Measurements from ENCODE around the gene TIMP2. TPM values are rescaled to one million over a fixed set of nuclear protein-coding genes. Genes with fewer than 3 reads are reported as not detected.

The TIMP2 gene
- total and polyA plus RNA-seq, 2 experiments from 2014 or later: 10.6 to 22.5 TPM

- no peak for ATAC-seq
- no peak overlapping the region for H3K4me2 ChIP-seq
- no peak overlapping the region for H3K4me3 ChIP-seq
- Mint-ChIP-seq H3K4me1 (peaks cover 22% of the 10 kb centered on the region), H3K9me3 (no peaks in the 10 kb centered on the region), H3K36me3 (ENCODE audit: low read depth) (no peaks in the 10 kb centered on the region; the same call in 1 of the 3 replicates), H3K4me3 (no peak overlapping the region), H3K27me3 (ENCODE audit: insufficient read depth, low read depth, poor library complexity) (peaks cover 18% of the 10 kb centered on the region), H3K27ac (no peak overlapping the region)
- H3K36me3 ChIP-seq (ENCODE audit: insufficient read depth): no peaks in the 10 kb centered on the region
- H2AFZ ChIP-seq: no peak overlapping the region
- no peaks in the 10 kb centered on the region for H3F3A ChIP-seq (replicated peaks; ENCODE audit: low read depth)
- peaks cover 10% of the 10 kb centered on the region; the same call in 1 of the 2 replicates for H3K79me2 ChIP-seq (replicated peaks; ENCODE audit: insufficient read depth)
- H3K9me2 ChIP-seq (ENCODE audit: insufficient read depth): no peaks in the 10 kb centered on the region
- no peaks in the 10 kb centered on the region; the same call in none of the 2 replicates for H4K20me1 ChIP-seq (replicated peaks; ENCODE audit: insufficient read depth)
- no peak for DNase-seq (ENCODE audit: low spot score)
- no peaks in the 10 kb centered on the region; the same call in 1 of the 2 replicates for H3K4me1 ChIP-seq (ENCODE audit: insufficient read depth)
- TF ChIP-seq ZNF331 (CRISPR knock-in tag; IDR thresholded peaks at IDR 0.05; ENCODE audit: low read depth): no peak
- H3K27ac ChIP-seq (ENCODE audit: low read depth): no peak overlapping the region
- no peaks in the 10 kb centered on the region for H3K27me3 ChIP-seq (ENCODE audit: insufficient read depth)
These were observed 49.0 kb downstream of the TIMP2 start for GRCh38 chr17:78876094-78876597.

- H3K27ac ChIP-seq (ENCODE audit: low read depth): no peak overlapping the region
- peaks cover 10% of the 10 kb centered on the region; the same call in 1 of the 2 replicates for H3K79me2 ChIP-seq (replicated peaks; ENCODE audit: insufficient read depth)
- no peaks in the 10 kb centered on the region; the same call in none of the 2 replicates for H4K20me1 ChIP-seq (replicated peaks; ENCODE audit: insufficient read depth)
- ATAC-seq (no peak), DNase-seq (ENCODE audit: low spot score) (no peak)
- TF ChIP-seq STAT1 (IDR thresholded peaks at IDR 0.05; ENCODE audit: unreplicated experiment) (no peak), ZNF331 (CRISPR knock-in tag; IDR thresholded peaks at IDR 0.05; ENCODE audit: low read depth) (no peak), EZH2phosphoT487 (IDR thresholded peaks at IDR 0.05; ENCODE audit: unreplicated experiment) (no peak), REST (IDR thresholded peaks at IDR 0.05; ENCODE audit: unreplicated experiment) (no peak), ZNF114 (CRISPR knock-in tag; IDR thresholded peaks at IDR 0.05) (no peak)
- no peaks in the 10 kb centered on the region for H3K27me3 ChIP-seq (ENCODE audit: insufficient read depth)
- Mint-ChIP-seq H3K4me1 (peaks cover 22% of the 10 kb centered on the region), H3K27me3 (ENCODE audit: insufficient read depth, low read depth, poor library complexity) (peaks cover 18% of the 10 kb centered on the region), H3K4me3 (no peak overlapping the region), H3K27ac (no peak overlapping the region), H3K9me3 (no peaks in the 10 kb centered on the region), H3K36me3 (ENCODE audit: low read depth) (peaks cover 3% of the 10 kb centered on the region)
- no peak overlapping the region for H3K4me2 ChIP-seq
- H3K4me3 ChIP-seq: no peak overlapping the region
- H3K4me1 ChIP-seq (ENCODE audit: insufficient read depth): no peaks in the 10 kb centered on the region; the same call in 1 of the 2 replicates
- H2AFZ ChIP-seq: no peak overlapping the region
- no peaks in the 10 kb centered on the region for H3F3A ChIP-seq (replicated peaks; ENCODE audit: low read depth)
- H3K36me3 ChIP-seq (ENCODE audit: insufficient read depth): no peaks in the 10 kb centered on the region
- no peaks in the 10 kb centered on the region for H3K9me2 ChIP-seq (ENCODE audit: insufficient read depth)
These were observed 49.7 kb downstream of the TIMP2 start for GRCh38 chr17:78875363-78876093.

All from GM23338 (cell line).